Erythroblast (primary cell): ENCODE results near the gene DEF6.

ENCODE experiments used
- GATA1 ChIP-seq: IDR thresholded peaks from 2 replicates; pipeline ENCODE4 v1.6.1; 2011; ENCODE audit warnings: low read depth, mild to moderate bottlenecking, control low read depth, low read length, moderate library complexity
- POLR2A ChIP-seq: IDR thresholded peaks from 2 replicates; pipeline ENCODE4 v1.6.1; 2011; ENCODE audit warnings: mild to moderate bottlenecking, low read length

DNA sequence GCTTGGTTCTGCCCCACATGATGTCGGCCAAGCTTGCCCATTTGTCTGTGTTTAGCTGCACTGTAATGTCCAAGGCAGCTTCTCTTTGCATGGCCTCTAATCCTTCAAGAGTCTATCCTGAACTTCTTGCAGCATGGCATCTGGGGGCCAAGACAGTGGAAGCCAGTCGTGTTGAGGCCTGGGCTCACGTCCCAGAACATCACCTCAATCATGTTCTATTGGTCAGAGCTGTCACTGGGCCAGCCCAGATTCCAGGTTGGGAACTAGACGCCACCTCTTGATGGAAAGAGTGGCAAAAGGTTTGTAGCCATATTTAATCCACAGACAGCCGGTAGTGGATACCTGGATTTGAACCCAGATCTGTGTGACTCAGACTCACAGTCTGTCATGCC, 70.0 kb downstream of the DEF6 start:
- TF ChIP-seq POLR2A (no peak), GATA1 (no peak)
